Muscle layer of colon (tissue), 2 donors: Measurements from ENCODE around the gene FRYL.

Source experiments
- H3K27ac ChIP-seq: one replicate; pipeline ENCODE4 v1.7.0; 2013; ENCODE audit warnings: low read depth, mild to moderate bottlenecking, low read length, moderate library complexity
- H3K27me3 ChIP-seq, 2 donors: one replicate each; pipeline ENCODE4 v1.7.0; 2013; ENCODE audit warnings: low read length in 2 of 2, mild to moderate bottlenecking in 2 of 2; ENCODE audit not compliant: insufficient read depth in 2 of 2, control insufficient read depth in 1 of 2
- H3K36me3 ChIP-seq: one replicate; pipeline ENCODE4 v1.7.0; 2013; ENCODE audit warnings: mild to moderate bottlenecking, low read length; ENCODE audit not compliant: insufficient read depth
- H3K4me1 ChIP-seq: one replicate; pipeline ENCODE4 v1.7.0; 2013; ENCODE audit warnings: mild to moderate bottlenecking, low read length; ENCODE audit not compliant: insufficient read depth
- H3K4me3 ChIP-seq, 2 donors: one replicate each; pipeline ENCODE4 v1.7.0; 2013; ENCODE audit warnings: low read length in 2 of 2, low read depth in 1 of 2, mild to moderate bottlenecking in 1 of 2, moderate library complexity in 1 of 2
- H3K9ac ChIP-seq: one replicate; pipeline ENCODE4 v1.7.0; 2013; ENCODE audit warnings: low read length
- H3K9me3 ChIP-seq: one replicate; pipeline ENCODE4 v1.7.0; 2013; ENCODE audit warnings: mild to moderate bottlenecking, low read length
- donor health status: abdominal sarcoma.
- donor health status: Adenocarcinoma of cecum.

FRYL gene

GRCh38 chr4:48781968-48782367 is 1.9 kb upstream of the FRYL start:
- Histone ChIP-seq H3K4me1 (peaks cover 21% of the 10 kb centered on the region), H3K27me3 (no peaks in the 10 kb centered on the region), H3K27ac (no peak overlapping the region), H3K36me3 (no peaks in the 10 kb centered on the region), H3K9me3 (no peaks in the 10 kb centered on the region), H3K9ac (no peak overlapping the region), H3K4me3 (no peak overlapping the region)

GRCh38 chr4:48780865-48781214 is 761 bp upstream of the FRYL start:
- no peaks in the 10 kb centered on the region for H3K9me3 ChIP-seq
- H3K27me3 ChIP-seq = no peaks in the 10 kb centered on the region
- H3K4me3 ChIP-seq = peak overlapping the region; percentile 69 to 71
- H3K27ac ChIP-seq = peak overlapping the region; percentile 87
- H3K9ac ChIP-seq = peak overlapping the region; percentile 44
- H3K4me1 ChIP-seq = peaks cover 24% of the 10 kb centered on the region
- no peaks in the 10 kb centered on the region for H3K36me3 ChIP-seq

GRCh38 chr4:48779095-48779997 is 733 bp downstream of the FRYL start:
- H3K9ac ChIP-seq = peak overlapping the region; percentile 85
- no peaks in the 10 kb centered on the region for H3K9me3 ChIP-seq
- no peaks in the 10 kb centered on the region for H3K36me3 ChIP-seq
- H3K27ac ChIP-seq = peak overlapping the region; percentile 92
- H3K4me3 ChIP-seq = peak overlapping the region; percentile 79 to 89
- H3K27me3 ChIP-seq = no peaks in the 10 kb centered on the region
- peaks cover 34% of the 10 kb centered on the region for H3K4me1 ChIP-seq

- Histone ChIP-seq H3K36me3 (no peaks in the 10 kb centered on the region), H3K9ac (peak overlapping the region; percentile 85), H3K9me3 (no peaks in the 10 kb centered on the region), H3K4me3 (peak overlapping the region; percentile 79 to 89), H3K27ac (peak overlapping the region; percentile 92), H3K27me3 (no peaks in the 10 kb centered on the region), H3K4me1 (peaks cover 34% of the 10 kb centered on the region)
These were observed 1.5 kb downstream of the FRYL start for GRCh38 chr4:48778431-48779094.

- Histone ChIP-seq H3K4me3 (peak overlapping the region in 1 of 2 donors; percentile 79), H3K4me1 (peaks cover 34% of the 10 kb centered on the region)
These were observed 2.3 kb downstream of the FRYL start for GRCh38 chr4:48777739-48778138.

GRCh38 chr4:48774760-48775710 is 5.0 kb downstream of the FRYL start:
- Histone ChIP-seq H3K27me3 (no peaks in the 10 kb centered on the region), H3K9me3 (no peaks in the 10 kb centered on the region), H3K4me3 (no peak overlapping the region), H3K27ac (no peak overlapping the region), H3K36me3 (no peaks in the 10 kb centered on the region), H3K4me1 (peaks cover 35% of the 10 kb centered on the region), H3K9ac (no peak overlapping the region)

More at GRCh38 chr4:48777739-48778138, 2.3 kb downstream of the FRYL start:
- Histone ChIP-seq H3K27ac (peak overlapping the region; percentile 92), H3K36me3 (no peaks in the 10 kb centered on the region), H3K9ac (no peak overlapping the region), H3K9me3 (no peaks in the 10 kb centered on the region), H3K27me3 (no peaks in the 10 kb centered on the region)

GRCh38 chr4:48772556-48772955 is 7.5 kb downstream of the FRYL start:
- H3K4me3 ChIP-seq = no peak overlapping the region
- H3K27ac ChIP-seq = no peak overlapping the region
- no peaks in the 10 kb centered on the region for H3K9me3 ChIP-seq
- H3K4me1 ChIP-seq = peaks cover 31% of the 10 kb centered on the region
- H3K36me3 ChIP-seq = no peaks in the 10 kb centered on the region
- no peaks in the 10 kb centered on the region for H3K27me3 ChIP-seq
- H3K9ac ChIP-seq = no peak overlapping the region

- Histone ChIP-seq H3K36me3 (no peaks in the 10 kb centered on the region), H3K27ac (no peak overlapping the region), H3K4me3 (no peak overlapping the region), H3K9me3 (no peaks in the 10 kb centered on the region), H3K27me3 (no peaks in the 10 kb centered on the region), H3K4me1 (peaks cover 16% of the 10 kb centered on the region), H3K9ac (no peak overlapping the region)
These were observed 12.8 kb downstream of the FRYL start for GRCh38 chr4:48767055-48767929.

GRCh38 chr4:48766131-48766792 is 13.8 kb downstream of the FRYL start:
- H3K9me3 ChIP-seq = no peaks in the 10 kb centered on the region
- H3K27ac ChIP-seq = no peak overlapping the region
- H3K27me3 ChIP-seq = no peaks in the 10 kb centered on the region
- H3K4me3 ChIP-seq = no peak overlapping the region
- H3K36me3 ChIP-seq = no peaks in the 10 kb centered on the region
- H3K4me1 ChIP-seq = peaks cover 12% of the 10 kb centered on the region
- H3K9ac ChIP-seq = no peak overlapping the region

GRCh38 chr4:48762408-48762807 is 17.7 kb downstream of the FRYL start:
- Histone ChIP-seq H3K9ac (no peak overlapping the region), H3K9me3 (no peaks in the 10 kb centered on the region), H3K4me3 (no peak overlapping the region), H3K27ac (no peak overlapping the region), H3K36me3 (no peaks in the 10 kb centered on the region), H3K4me1 (peaks cover 8% of the 10 kb centered on the region), H3K27me3 (no peaks in the 10 kb centered on the region)
